Stomach (tissue), 9 donors: Measurements from ENCODE around the gene GDF2. TPM values are rescaled to one million over a fixed set of nuclear protein-coding genes. Genes with fewer than 3 reads are reported as not detected.

ENCODE experiments used
- DNase-seq, 2 donors: peaks; one replicate each; pipeline versions ENCODE4 v3.0.0 to v3.0.0-alpha.2; 2013 to 2019
- H3K27ac ChIP-seq, 5 donors: fragments of 200-600 bp in 4 of 5; sonication (generic) in 4 of 5; one replicate each; pipeline ENCODE4 v1.5.1; 2013 to 2019; ENCODE audit warnings: mild to moderate bottlenecking in 1 of 5, moderate library complexity in 1 of 5
- H3K27me3 ChIP-seq, 3 donors: fragments of 200-600 bp; sonication (generic); one replicate each; pipeline ENCODE4 v1.5.1; 2017 to 2019; ENCODE audit warnings: mixed run types in 1 of 3
- H3K36me3 ChIP-seq, 4 donors: fragments of 200-600 bp; sonication (generic); 1 replicate in 3 of 4; 2 replicates in 1 of 4; pipeline ENCODE4 v1.5.1; 2016 to 2019
- H3K4me1 ChIP-seq, 4 donors: fragments of 200-600 bp; sonication (generic); one replicate each; pipeline ENCODE4 v1.5.1; 2016 to 2019
- H3K4me3 ChIP-seq, 4 donors: fragments of 200-600 bp; sonication (generic) in 3 of 4; one replicate each; pipeline ENCODE4 v1.5.1; 2016 to 2019; ENCODE audit warnings: mild to moderate bottlenecking in 1 of 4
- H3K9me3 ChIP-seq, 4 donors: fragments of 200-600 bp; sonication (generic); one replicate each; pipeline ENCODE4 v1.5.1; 2016 to 2019
- CTCF ChIP-seq, 7 experiments: fragments of 450-650 bp in 4 of 7; fragments of 200-600 bp in 3 of 7; sonication (generic) in 3 of 7; IDR thresholded peaks; one replicate each; pipeline ENCODE4 v1.5.1; 2016 to 2019; ENCODE audit warnings: antibody characterized with exemption in 7 of 7, control low read depth in 2 of 7, mild to moderate bottlenecking in 1 of 7
- EP300 ChIP-seq: sonication (generic); formaldehyde crosslinking; IDR thresholded peaks from one replicate; pipeline ENCODE4 v1.6.1; 2017; ENCODE audit warnings: antibody characterized with exemption
- POLR2A ChIP-seq, 4 donors: fragments of 450-650 bp; IDR thresholded peaks; one replicate each; pipeline ENCODE4 v1.6.1; 2016; ENCODE audit warnings: antibody characterized with exemption in 4 of 4, control low read depth in 2 of 4, mild to moderate bottlenecking in 1 of 4, moderate library complexity in 1 of 4
- POLR2AphosphoS5 ChIP-seq, 3 donors: sonication (generic); formaldehyde crosslinking; IDR thresholded peaks; one replicate each; pipeline ENCODE4 v1.6.1; 2016; ENCODE audit warnings: antibody characterized with exemption in 3 of 3
- WGBS, 5 donors: extraction: QIAGEN DNeasy Blood & Tissue Kit in 3 of 5; methylation state at CpG; one replicate each; pipeline versions ENCODE4 v1.1.5 to v1.1.7; 2013 to 2018; 5-methylcytosine and 5-hydroxymethylcytosine counted together
- intact Hi-C: fragments of 100-400 bp; cut with DNase I; formaldehyde crosslinking; loops from one replicate; pipeline ENCODE4 v1.15.1; 2023; ENCODE audit warnings: low total_unique reads
- polyA plus RNA-seq, 3 donors: library from polyadenylated mRNA; stranded (reverse); fragments of 200-250 nt; gene quantifications; one replicate each; pipeline ENCODE4 v1.2.3, GENCODE V29; 2013
- total RNA-seq, 5 donors: library from RNA; depleted of rRNA; stranded (reverse); fragments of >200 nt; gene quantifications; one replicate each; pipeline versions ENCODE4 v1.1.0 to v1.2.3, GENCODE V29; 2014 to 2016
- donor health status: healthy with polysubstance abuse.
- donor health status: Bipolar disorder and iron deficiency.
- donor health status: healthy.

GDF2 gene
- total and polyA plus RNA-seq, 8 donors, result not detected

GRCh38 chr10:47329855-47330254 lies 7.6 kb downstream of the GDF2 start:
- DNase-seq, result no peak
- intact Hi-C loops, result no loop called here
- no peaks in the 10 kb centered on the region for H3K9me3 ChIP-seq
- no peak overlapping the region for H3K27ac ChIP-seq
- H3K4me1 ChIP-seq, result no peaks in the 10 kb centered on the region
- peaks cover 0 to 17% (median 0%) of the 10 kb centered on the region in 3 donors for H3K27me3 ChIP-seq
- H3K4me3 ChIP-seq, result no peak overlapping the region
- no peak for TF ChIP-seq EP300
- H3K36me3 ChIP-seq, result no peaks in the 10 kb centered on the region
- 87 to 94% (median 93%) methylated on average over 3 to 4 of the region's 4 CpGs for WGBS, 5 donors

GRCh38 chr10:47330366-47330765 lies 8.1 kb downstream of the GDF2 start:
- Histone ChIP-seq H3K36me3 (no peaks in the 10 kb centered on the region), H3K4me3 (no peak overlapping the region), H3K4me1 (no peaks in the 10 kb centered on the region), H3K27ac (no peak overlapping the region), H3K27me3 (peaks cover 0 to 14% (median 0%) of the 10 kb centered on the region in 3 donors), H3K9me3 (no peaks in the 10 kb centered on the region)
- intact Hi-C loops, result no loop called here
- TF ChIP-seq POLR2AphosphoS5 (IDR thresholded peaks at IDR 0.05), result no peak
- no peak for TF ChIP-seq EP300
- no peak for TF ChIP-seq CTCF (IDR thresholded peaks at IDR 0.05)
- TF ChIP-seq POLR2A (IDR thresholded peaks at IDR 0.05), result no peak
- peak in 1 of 2 donors; percentile 7 for DNase-seq
- 77 to 100% (median 91%) methylated on average over 1 to 3 of the region's 3 CpGs for WGBS, 5 donors

GRCh38 chr10:47330804-47331203 lies 8.6 kb downstream of the GDF2 start:
- 44 to 62% (median 51%) methylated on average over 3 of the region's 3 CpGs for WGBS, 5 donors
- intact Hi-C loops, result no loop called here
- TF ChIP-seq CTCF (IDR thresholded peaks at IDR 0.05) (no peak), POLR2A (IDR thresholded peaks at IDR 0.05) (no peak), POLR2AphosphoS5 (IDR thresholded peaks at IDR 0.05) (no peak), EP300 (no peak)
- H3K36me3 ChIP-seq, result no peaks in the 10 kb centered on the region
- H3K27ac ChIP-seq, result no peak overlapping the region
- no peaks in the 10 kb centered on the region for H3K4me1 ChIP-seq
- H3K9me3 ChIP-seq, result no peaks in the 10 kb centered on the region
- no peak overlapping the region for H3K4me3 ChIP-seq
- peaks cover 0 to 11% (median 0%) of the 10 kb centered on the region in 3 donors for H3K27me3 ChIP-seq
- DNase-seq, result peak; percentile 53 to 56

GRCh38 chr10:47331491-47331890 lies 9.2 kb downstream of the GDF2 start:
- Histone ChIP-seq H3K27me3 (peaks cover 0 to 11% (median 0%) of the 10 kb centered on the region in 3 donors), H3K27ac (no peak overlapping the region), H3K4me3 (no peak overlapping the region), H3K36me3 (no peaks in the 10 kb centered on the region), H3K4me1 (peaks cover 0 to 6% (median 0%) of the 10 kb centered on the region in 4 donors), H3K9me3 (no peaks in the 10 kb centered on the region)
- DNase-seq, result peak in 1 of 2 donors; percentile 17
- WGBS, 5 donors, result 96 to 100% (median 97%) methylated on average over 6 to 9 of the region's 9 CpGs
- TF ChIP-seq CTCF (IDR thresholded peaks at IDR 0.05) (no peak), POLR2A (IDR thresholded peaks at IDR 0.05) (no peak), POLR2AphosphoS5 (IDR thresholded peaks at IDR 0.05) (no peak), EP300 (no peak)
- intact Hi-C loops, result no loop called here

- H3K9me3 ChIP-seq, result no peaks in the 10 kb centered on the region
- intact Hi-C loops, result no loop called here
- no peak overlapping the region for H3K27ac ChIP-seq
- peak in 1 of 2 donors; percentile 15 for DNase-seq
- TF ChIP-seq EP300 (no peak), POLR2AphosphoS5 (IDR thresholded peaks at IDR 0.05) (no peak), CTCF (IDR thresholded peaks at IDR 0.05) (no peak), POLR2A (IDR thresholded peaks at IDR 0.05) (no peak)
- no peaks in the 10 kb centered on the region for H3K36me3 ChIP-seq
- no peak overlapping the region for H3K4me3 ChIP-seq
- H3K27me3 ChIP-seq, result peaks cover 0 to 11% (median 0%) of the 10 kb centered on the region in 3 donors
- WGBS, 5 donors, result 75 to 80% (median 77%) methylated on average over 7 of the region's 7 CpGs
- peaks cover 0 to 8% (median 0%) of the 10 kb centered on the region in 4 donors for H3K4me1 ChIP-seq
Observed at GRCh38 chr10:47331954-47332353, 9.7 kb downstream of the GDF2 start.
